Adrenal gland (tissue), 5 donors: ENCODE data around the gene NFATC3.

ENCODE experiments used
- CTCF ChIP-seq, 6 experiments: fragments of 450-650 bp in 4 of 6; fragments of 200-600 bp in 2 of 6; sonication (generic) in 1 of 6; IDR thresholded peaks; 1 replicate in 5 of 6; 2 replicates in 1 of 6; pipeline versions ENCODE4 v1.5.1 to v1.8.0; 2016 to 2021; ENCODE audit warnings: antibody characterized with exemption in 6 of 6, mild to moderate bottlenecking in 2 of 6, moderate library complexity in 1 of 6
- POLR2A ChIP-seq, 2 donors: fragments of 450-650 bp; IDR thresholded peaks; one replicate each; pipeline ENCODE4 v1.6.1; 2017; ENCODE audit warnings: antibody characterized with exemption in 2 of 2, mild to moderate bottlenecking in 2 of 2, moderate library complexity in 1 of 2
- donor health status: DM: no; HTN: no; CAD: no.

DNA sequence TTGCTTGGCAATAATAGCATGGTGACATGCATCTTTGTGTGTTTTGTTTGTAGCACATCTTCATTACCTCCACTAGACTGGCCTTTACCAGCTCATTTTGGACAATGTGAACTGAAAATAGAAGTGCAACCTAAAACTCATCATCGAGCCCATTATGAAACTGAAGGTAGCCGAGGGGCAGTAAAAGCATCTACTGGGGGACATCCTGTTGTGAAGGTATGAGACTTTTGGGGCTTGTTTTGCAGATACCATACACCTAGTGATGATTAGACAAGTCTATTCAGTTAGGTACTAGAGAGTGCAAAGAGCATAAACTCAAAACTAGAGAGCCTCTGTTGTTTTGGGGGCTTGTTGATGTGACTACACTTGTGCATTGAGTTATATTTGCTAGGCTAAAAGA lies 41.2 kb downstream of the NFATC3 start:
- no peak for TF ChIP-seq POLR2A (IDR thresholded peaks at IDR 0.05)
- TF ChIP-seq CTCF (IDR thresholded peaks at IDR 0.05) = no peak
